Measurements from ENCODE around the gene COL13A1. TPM values are rescaled to one million over a fixed set of nuclear protein-coding genes. Genes with fewer than 3 reads are reported as not detected.

Gene COL13A1
- total and polyA plus RNA-seq, 2 of the 8 experiments (the other 6 are each of a cell fraction or from before 2014, with no cell fraction given): 2.6 to 5.2 TPM

- TF ChIP-seq GTF2F1 (IDR thresholded peaks at IDR 0.05; ENCODE audit: borderline replicate concordance, low read depth, low read length) (no peak), TEAD4 (IDR thresholded peaks at IDR 0.05; ENCODE audit: low read depth, low read length) (no peak), SIRT6 (IDR thresholded peaks at IDR 0.05; ENCODE audit: low read length) (no peak), TBP (IDR thresholded peaks at IDR 0.05; ENCODE audit: low read depth, low read length) (no peak), SRF (IDR thresholded peaks at IDR 0.05; ENCODE audit: low read depth, low read length) (no peak), NANOG (IDR thresholded peaks at IDR 0.05; ENCODE audit: insufficient read depth, low read depth, low read length, poor library complexity, severe bottlenecking) (no peak), E2F6 (IDR thresholded peaks at IDR 0.05) (no peak), EGR1 (IDR thresholded peaks at IDR 0.05; ENCODE audit: borderline replicate concordance, low read depth, low read length) (no peak)
- TF ChIP-seq, protein P1, sequence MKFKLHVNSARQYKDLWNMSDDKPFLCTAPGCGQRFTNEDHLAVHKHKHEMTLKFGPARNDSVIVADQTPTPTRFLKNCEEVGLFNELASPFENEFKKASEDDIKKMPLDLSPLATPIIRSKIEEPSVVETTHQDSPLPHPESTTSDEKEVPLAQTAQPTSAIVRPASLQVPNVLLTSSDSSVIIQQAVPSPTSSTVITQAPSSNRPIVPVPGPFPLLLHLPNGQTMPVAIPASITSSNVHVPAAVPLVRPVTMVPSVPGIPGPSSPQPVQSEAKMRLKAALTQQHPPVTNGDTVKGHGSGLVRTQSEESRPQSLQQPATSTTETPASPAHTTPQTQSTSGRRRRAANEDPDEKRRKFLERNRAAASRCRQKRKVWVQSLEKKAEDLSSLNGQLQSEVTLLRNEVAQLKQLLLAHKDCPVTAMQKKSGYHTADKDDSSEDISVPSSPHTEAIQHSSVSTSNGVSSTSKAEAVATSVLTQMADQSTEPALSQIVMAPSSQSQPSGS (IDR thresholded peaks at IDR 0.05; ENCODE audit: low read length): no peak
- no peaks in the 10 kb centered on the region for H3K9me3 ChIP-seq (ENCODE audit: insufficient read depth in 2 of 2, low read depth in 1 of 2, low read length in 1 of 2)
- CTCF ChIA-PET (ENCODE audit: partially characterized antibody): interaction anchor here (1.1 to 12.8 kb wide), 4 partner anchors 11 to 70 kb away, joined by 3 to 128 read pairs (median 14); no protein-coding TSS in a partner anchor
- no peak overlapping the region for H3K4me2 ChIP-seq (ENCODE audit: insufficient read depth in 1 of 2, low read depth in 2 of 2, low read length in 2 of 2)
- DNase-seq (ENCODE audit: low read depth in 1 of 2, low spot score in 2 of 2) (no peak), FAIRE-seq (no peak)
- H3K36me3 ChIP-seq (ENCODE audit: control insufficient read depth in 2 of 4, insufficient read depth in 4 of 4, low read length in 3 of 4): no peaks in the 10 kb centered on the region
- no peaks in the 10 kb centered on the region for H3K27me3 ChIP-seq (replicated peaks in 1 of 4; ENCODE audit: control insufficient read depth in 3 of 4, extremely low read depth in 1 of 4, insufficient read depth in 3 of 4, low read length in 3 of 4)
- H3K4me1 ChIP-seq (replicated peaks in 1 of 4; ENCODE audit: control insufficient read depth in 3 of 4, insufficient read depth in 4 of 4, low read length in 3 of 4): peaks cover 10 to 42% (median 27%) of the 10 kb centered on the region in 4 experiments
- H3K4me3 ChIP-seq (ENCODE audit: extremely low read depth in 1 of 4, insufficient read depth in 2 of 4, low read depth in 3 of 4, low read length in 4 of 4): no peak overlapping the region
- no peak overlapping the region for H2BK120ac ChIP-seq (replicated peaks; ENCODE audit: low read depth, low read length)
- H2BK15ac ChIP-seq (ENCODE audit: low read length): peak overlapping the region; percentile 23; the same call in 1 of the 2 replicates
- no peak overlapping the region for H4K5ac ChIP-seq (ENCODE audit: insufficient read length, low read depth, low read length)
- no peak overlapping the region for H3K23ac ChIP-seq (ENCODE audit: insufficient read length)
- H3K9ac ChIP-seq (replicated peaks in 1 of 4; ENCODE audit: extremely low read depth in 1 of 4, low read depth in 3 of 4, low read length in 3 of 4): no peak overlapping the region
- H3K18ac ChIP-seq (ENCODE audit: extremely low read depth, low read length): peak overlapping the region; percentile 68
- H3K4ac ChIP-seq (replicated peaks; ENCODE audit: insufficient read length, low read depth, low read length): no peak overlapping the region
- WGBS, 2 experiments (ENCODE audit: extremely low coverage in 1 of 2, insufficient coverage in 1 of 2, insufficient read length in 1 of 2, insufficient replicate concordance in 2 of 2, low coverage in 1 of 2, low lambda C conversion rate in 2 of 2, missing lambda C conversion rate in 1 of 2): 68% methylated on average over 2 of the region's 2 CpGs; no CpG with 5 or more reads in 1 of the 2 experiments
- H4K91ac ChIP-seq (replicated peaks; ENCODE audit: insufficient read length, low read length): no peak overlapping the region
- no peak overlapping the region for H2AFZ ChIP-seq (ENCODE audit: low read length)
- H4K20me1 ChIP-seq (replicated peaks in 1 of 2; ENCODE audit: control insufficient read depth in 1 of 2, insufficient read depth in 2 of 2, low read length in 2 of 2): no peaks in the 10 kb centered on the region
- H3K79me1 ChIP-seq (ENCODE audit: low read depth, low read length): no peaks in the 10 kb centered on the region
- no peak overlapping the region for H3K27ac ChIP-seq (ENCODE audit: low read depth, low read length)
- H3K14ac ChIP-seq (ENCODE audit: insufficient read length): no peak overlapping the region
- peak overlapping the region; percentile 20; the same call in 1 of the 2 replicates for H2BK12ac ChIP-seq (ENCODE audit: low read depth, low read length)
- H2BK5ac ChIP-seq (ENCODE audit: low read depth, low read length): peak overlapping the region; percentile 8; the same call in 1 of the 2 replicates
- H3K23me2 ChIP-seq (ENCODE audit: low read depth, low read length): no peaks in the 10 kb centered on the region
- no peaks in the 10 kb centered on the region for H3K79me2 ChIP-seq (ENCODE audit: control insufficient read depth in 1 of 2, insufficient read depth in 2 of 2, low read length in 2 of 2)
- no peak overlapping the region for H3K56ac ChIP-seq (replicated peaks; ENCODE audit: insufficient read length, low read depth, low read length)
- H4K8ac ChIP-seq (ENCODE audit: extremely low read depth, insufficient read depth, low read length): no peak overlapping the region
- H2AK5ac ChIP-seq (ENCODE audit: low read depth, low read length): no peak overlapping the region
- POLR2A ChIA-PET (ENCODE audit: partially characterized antibody): no interaction called here
- H2BK20ac ChIP-seq (ENCODE audit: low read length): peak overlapping the region; percentile 16; the same call in 1 of the 2 replicates
These were observed 43.0 kb downstream of the COL13A1 start for GRCh38 chr10:69844698-69845097.

Measured in H1 (cell line).